Loucy (cell line): ENCODE data around the gene PSMF1.

ENCODE experiments used
- H2AFZ ChIP-seq: fragments of 200-600 bp; sonication (generic); 2 replicates; pipeline ENCODE4 v1.6.0; 2016; ENCODE audit warnings: antibody characterized with exemption, mild to moderate bottlenecking, low read length, moderate library complexity
- H3F3A ChIP-seq: fragments of 200-600 bp; 2 replicates; pipeline ENCODE4 v1.6.0; 2016; ENCODE audit warnings: antibody characterized with exemption, low read depth, mild to moderate bottlenecking
- H3K27me3 ChIP-seq: fragments of 200-600 bp; sonication (generic); 2 replicates; pipeline ENCODE4 v1.6.1; 2014; ENCODE audit warnings: low read length, mild to moderate bottlenecking; ENCODE audit not compliant: insufficient read depth, poor library complexity, severe bottlenecking
- H3K36me3 ChIP-seq: fragments of 200-600 bp; sonication (generic); 2 replicates; pipeline ENCODE4 v1.6.1; 2016; ENCODE audit warnings: low read length; ENCODE audit not compliant: insufficient read depth
- H3K4me1 ChIP-seq: fragments of 200-600 bp; sonication (generic); 2 replicates; pipeline ENCODE4 v1.5.1; 2014; ENCODE audit warnings: low read length, mild to moderate bottlenecking; ENCODE audit not compliant: insufficient read depth, poor library complexity, severe bottlenecking
- H3K4me2 ChIP-seq: fragments of 200-600 bp; sonication (generic); 2 replicates; pipeline ENCODE4 v1.6.0; 2014; ENCODE audit warnings: antibody characterized with exemption, low read length, low read depth, mild to moderate bottlenecking; ENCODE audit not compliant: poor library complexity, severe bottlenecking
- H3K4me3 ChIP-seq: fragments of 200-600 bp; sonication (generic); 2 replicates; pipeline ENCODE4 v1.5.1; 2014; ENCODE audit warnings: low read length, mild to moderate bottlenecking, mixed read lengths; ENCODE audit not compliant: poor library complexity, severe bottlenecking
- H3K79me2 ChIP-seq: fragments of 200-600 bp; sonication (generic); 2 replicates; pipeline ENCODE4 v1.6.1; 2014; ENCODE audit warnings: low read length; ENCODE audit not compliant: insufficient read depth
- H3K9ac ChIP-seq: fragments of 200-600 bp; sonication (generic); 2 replicates; pipeline ENCODE4 v1.6.0; 2014; ENCODE audit warnings: mild to moderate bottlenecking, low read depth, low read length, moderate library complexity; ENCODE audit not compliant: poor library complexity, severe bottlenecking
- H3K9me2 ChIP-seq: fragments of 200-600 bp; sonication (generic); replicated peaks from 2 replicates; pipeline ENCODE4 v1.6.1; 2016; ENCODE audit warnings: low read depth, low read length, mixed read lengths
- H3K9me3 ChIP-seq: fragments of 200-600 bp; sonication (generic); 2 replicates; pipeline ENCODE4 v1.6.1; 2014; ENCODE audit warnings: mild to moderate bottlenecking, antibody characterized with exemption, low read length, low read depth; ENCODE audit not compliant: insufficient read depth
- H4K20me1 ChIP-seq: fragments of 200-600 bp; sonication (generic); 2 replicates; pipeline ENCODE4 v1.6.0; 2014; ENCODE audit warnings: antibody characterized with exemption, low read length, mild to moderate bottlenecking; ENCODE audit not compliant: insufficient read depth, poor library complexity, severe bottlenecking
- CTCF ChIP-seq: fragments of 200-600 bp; sonication (generic); conservative IDR thresholded peaks from 2 replicates; pipeline ENCODE4 v1.5.1; 2014; ENCODE audit warnings: mild to moderate bottlenecking, antibody characterized with exemption, low read length
- EZH2phosphoT487 ChIP-seq: fragments of 200-600 bp; IDR thresholded peaks from 2 replicates; pipeline ENCODE4 v1.6.1; 2018; ENCODE audit warnings: antibody characterized with exemption, mild to moderate bottlenecking, moderate library complexity, borderline replicate concordance

Gene PSMF1

GRCh38 chr20:1163105-1163504 is 44.7 kb downstream of the PSMF1 start:
- Histone ChIP-seq H3K4me2 (no peak overlapping the region), H3K27me3 (no peaks in the 10 kb centered on the region), H3K4me1 (peaks cover 4% of the 10 kb centered on the region), H3K9ac (no peak overlapping the region), H3K9me2 (no peaks in the 10 kb centered on the region), H2AFZ (no peak overlapping the region), H3K9me3 (no peaks in the 10 kb centered on the region), H3F3A (no peaks in the 10 kb centered on the region), H4K20me1 (no peaks in the 10 kb centered on the region), H3K4me3 (no peak overlapping the region), H3K79me2 (no peaks in the 10 kb centered on the region), H3K36me3 (peaks cover 74% of the 10 kb centered on the region; the same call in 1 of the 2 replicates)
- TF ChIP-seq EZH2phosphoT487 (no peak), CTCF (no peak)

GRCh38 chr20:1163653-1164052 is 45.3 kb downstream of the PSMF1 start:
- no peak for TF ChIP-seq CTCF
- TF ChIP-seq EZH2phosphoT487 = no peak

GRCh38 chr20:1164871-1165270 is 46.5 kb downstream of the PSMF1 start:
- no peaks in the 10 kb centered on the region for H3F3A ChIP-seq
- no peaks in the 10 kb centered on the region for H3K79me2 ChIP-seq
- no peak overlapping the region for H3K9ac ChIP-seq
- H4K20me1 ChIP-seq = no peaks in the 10 kb centered on the region
- no peak overlapping the region for H3K4me3 ChIP-seq
- H3K36me3 ChIP-seq = peaks cover 80% of the 10 kb centered on the region; the same call in 1 of the 2 replicates
- no peak overlapping the region for H3K4me2 ChIP-seq
- TF ChIP-seq CTCF (no peak), EZH2phosphoT487 (no peak)
- no peaks in the 10 kb centered on the region for H3K9me3 ChIP-seq
- no peaks in the 10 kb centered on the region for H3K27me3 ChIP-seq
- no peak overlapping the region for H2AFZ ChIP-seq
- H3K9me2 ChIP-seq = no peaks in the 10 kb centered on the region
- peaks cover 4% of the 10 kb centered on the region for H3K4me1 ChIP-seq

More at GRCh38 chr20:1163653-1164052, 45.3 kb downstream of the PSMF1 start:
- no peak overlapping the region for H3K9ac ChIP-seq
- no peaks in the 10 kb centered on the region for H3K79me2 ChIP-seq
- H3K4me3 ChIP-seq = no peak overlapping the region
- no peaks in the 10 kb centered on the region for H4K20me1 ChIP-seq
- H3F3A ChIP-seq = no peaks in the 10 kb centered on the region
- no peak overlapping the region for H3K4me2 ChIP-seq
- H3K9me2 ChIP-seq = no peaks in the 10 kb centered on the region
- H2AFZ ChIP-seq = no peak overlapping the region
- peaks cover 4% of the 10 kb centered on the region for H3K4me1 ChIP-seq
- H3K27me3 ChIP-seq = no peaks in the 10 kb centered on the region
- no peaks in the 10 kb centered on the region for H3K9me3 ChIP-seq
- H3K36me3 ChIP-seq = peaks cover 79% of the 10 kb centered on the region; the same call in 1 of the 2 replicates
